NCI-H69 (cell line): ENCODE data around the gene DIP2C.

Source experiments
- DNase-seq: peaks from one replicate; lab custom pipeline; 2025; lab: John Stamatoyannopoulos, UW

DIP2C gene

GRCh38 chr10:575402-576129 lies 113.9 kb downstream of the DIP2C start:
- no peak for DNase-seq

- no peak for DNase-seq
These were observed 116.8 kb downstream of the DIP2C start for GRCh38 chr10:572696-573095.

DNA sequence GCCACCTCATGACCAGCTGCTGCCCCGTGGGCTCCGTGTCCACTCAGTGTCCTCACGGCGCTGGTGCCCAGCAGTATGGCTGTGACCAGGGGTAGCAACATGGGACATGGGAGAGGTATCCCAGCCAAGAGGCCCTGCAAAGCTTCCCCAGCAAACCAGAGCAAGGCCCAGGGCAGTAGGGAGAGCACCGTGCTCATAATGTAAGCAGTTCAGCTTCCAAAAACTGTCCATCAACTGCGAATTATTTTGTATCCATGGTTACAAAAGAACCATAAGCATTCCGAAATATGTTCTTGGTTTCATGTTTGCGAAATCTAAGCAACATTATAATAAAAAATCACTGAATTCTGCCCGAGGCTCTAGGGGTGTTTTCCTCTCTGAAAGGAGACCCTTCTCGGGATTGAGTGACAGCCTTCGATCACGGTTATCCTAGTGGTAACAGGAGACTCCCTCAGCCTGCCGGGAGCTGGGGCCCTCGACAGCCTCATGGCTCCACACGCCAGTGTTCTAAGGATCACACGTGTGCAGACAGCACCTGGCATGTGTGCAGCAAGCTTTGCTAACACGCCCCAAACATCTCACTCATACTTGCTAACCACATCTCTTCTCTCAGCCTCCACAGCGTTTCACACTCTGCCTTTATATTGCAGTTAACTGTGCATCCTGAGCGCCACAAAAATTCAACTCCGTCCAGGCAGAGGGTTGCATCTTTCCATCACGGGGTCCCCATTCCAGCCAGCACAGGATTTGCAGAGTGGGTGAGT lies 117.6 kb downstream of the DIP2C start:
- no peak for DNase-seq

GRCh38 chr10:571166-571565 lies 118.3 kb downstream of the DIP2C start:
- no peak for DNase-seq

GRCh38 chr10:570628-571163 lies 118.8 kb downstream of the DIP2C start:
- no peak for DNase-seq

DNA sequence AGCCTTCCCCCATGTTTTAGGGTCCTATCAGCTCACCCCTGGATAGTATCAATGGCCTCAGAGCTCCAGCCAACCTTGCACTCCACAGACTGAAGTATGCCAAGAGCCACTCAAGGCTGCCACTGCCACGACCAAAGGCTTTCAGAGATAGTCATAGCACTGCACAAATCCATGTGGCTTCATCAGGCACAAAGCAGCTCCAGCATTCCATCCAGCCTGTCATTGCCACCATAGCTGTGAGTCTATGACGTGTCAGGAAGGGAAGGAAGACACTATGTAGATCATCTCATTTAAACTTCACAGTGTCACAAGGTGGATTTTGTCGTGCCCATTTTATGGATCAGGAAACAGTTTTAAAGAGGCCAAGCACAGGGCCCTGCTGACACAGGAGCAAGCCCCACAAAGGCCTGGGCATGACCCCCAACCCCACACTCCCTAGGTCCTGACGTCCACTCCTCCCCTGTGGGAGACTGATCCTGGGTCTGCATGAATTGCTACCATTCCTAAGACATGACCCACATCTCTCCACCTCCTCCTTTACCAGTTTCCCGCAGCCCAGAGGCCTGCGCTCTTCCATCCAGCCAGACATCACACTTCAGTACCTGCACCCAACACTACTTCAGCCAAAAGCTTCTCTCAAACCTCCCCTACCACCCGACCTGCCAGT lies 119.4 kb downstream of the DIP2C start:
- DNase-seq: no peak

- no peak for DNase-seq
These were observed 120.6 kb downstream of the DIP2C start for GRCh38 chr10:568848-569247.

DNA sequence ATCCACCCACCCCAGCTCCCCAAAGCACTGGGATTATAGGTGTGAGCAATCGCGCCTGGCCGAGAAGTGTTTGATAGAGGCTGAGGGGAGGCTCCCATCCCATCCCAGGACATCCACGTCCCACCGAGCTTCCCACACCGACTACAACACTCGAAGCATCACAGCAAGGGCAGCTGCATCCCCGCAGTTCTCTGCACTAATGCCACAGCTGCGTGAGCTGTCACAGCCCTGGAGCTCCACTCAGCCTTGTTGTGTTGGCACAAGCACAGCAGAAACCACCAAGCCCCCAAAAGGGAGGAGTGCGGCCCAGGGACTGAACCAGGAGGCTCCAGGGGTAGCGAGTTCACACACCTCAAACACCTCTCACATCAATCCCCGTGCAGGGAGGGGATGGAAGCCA lies 121.6 kb downstream of the DIP2C start:
- no peak for DNase-seq

DNA sequence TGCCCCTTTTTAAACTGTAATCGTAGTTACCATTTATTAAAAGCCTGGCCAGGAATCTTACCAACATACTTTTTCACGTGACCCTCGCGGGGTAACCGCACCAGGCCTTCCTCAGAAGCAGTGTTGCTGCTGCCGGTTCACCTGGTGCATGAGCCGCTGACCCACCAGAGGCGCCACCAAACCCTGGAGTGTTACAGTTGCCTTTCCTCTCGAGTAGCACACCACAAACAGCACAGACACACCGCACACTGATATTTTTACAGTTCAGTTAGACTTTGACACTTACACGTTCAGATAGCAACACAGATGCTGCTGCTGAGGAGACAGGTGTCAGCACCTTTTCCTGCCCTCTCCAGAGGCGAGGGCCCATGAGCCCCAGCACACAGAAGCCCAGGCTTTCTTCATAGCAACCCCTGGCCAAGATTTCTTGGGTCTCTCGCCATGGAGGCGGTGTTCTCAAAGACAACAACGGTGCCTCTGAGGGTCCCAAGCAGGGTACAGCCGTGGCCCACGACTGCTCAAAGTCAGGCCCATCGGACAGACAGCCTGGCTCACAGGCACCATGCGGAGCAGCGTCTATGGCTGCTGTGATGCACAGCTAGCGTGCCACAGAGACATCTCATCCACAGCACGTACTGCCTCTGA lies 123.1 kb downstream of the DIP2C start:
- DNase-seq: no peak

GRCh38 chr10:565676-566075 lies 123.8 kb downstream of the DIP2C start:
- DNase-seq: no peak

DNA sequence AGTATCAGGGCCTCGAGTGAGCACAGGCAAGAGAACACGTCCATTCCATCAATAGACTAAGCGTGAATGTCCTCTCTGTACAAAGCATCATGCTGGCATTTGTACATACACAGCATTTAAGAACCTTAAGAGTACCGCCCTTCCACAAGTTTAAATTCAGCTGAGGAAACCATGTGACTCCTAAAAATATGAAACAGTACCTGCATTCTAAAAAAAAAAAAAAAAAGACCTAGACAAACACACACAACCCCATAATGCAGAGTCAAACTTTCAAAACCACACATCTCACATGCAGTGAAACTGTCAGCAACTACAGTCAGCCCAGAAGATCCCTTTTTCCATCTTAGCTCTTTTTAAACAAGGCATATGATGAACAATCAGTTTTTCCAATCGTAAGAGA lies 124.3 kb downstream of the DIP2C start:
- no peak for DNase-seq

GRCh38 chr10:563827-564226 lies 125.6 kb downstream of the DIP2C start:
- DNase-seq: no peak

GRCh38 chr10:562142-562541 lies 127.3 kb downstream of the DIP2C start:
- DNase-seq: no peak

DNA sequence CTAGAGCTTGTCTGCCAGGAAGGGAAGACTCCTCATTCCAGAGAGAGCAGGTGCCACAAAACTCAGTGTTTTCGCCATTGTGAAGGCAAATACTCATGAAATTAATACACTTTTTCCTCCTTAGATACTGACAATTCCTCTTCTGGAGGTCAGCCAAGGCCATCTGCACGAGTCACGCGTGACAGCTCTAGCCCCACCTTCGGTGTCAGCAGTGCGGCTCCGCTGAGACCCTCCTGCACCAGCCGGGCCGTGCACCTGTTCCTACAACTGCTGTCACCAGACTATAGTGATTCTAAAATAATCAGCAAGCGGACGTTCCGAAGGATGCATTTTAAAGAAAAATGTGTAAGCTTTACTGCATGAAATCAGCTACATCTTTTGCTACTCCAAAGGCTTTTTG lies 127.7 kb downstream of the DIP2C start:
- no peak for DNase-seq

- no peak for DNase-seq
These were observed 129.0 kb downstream of the DIP2C start for GRCh38 chr10:560314-560992.

DNA sequence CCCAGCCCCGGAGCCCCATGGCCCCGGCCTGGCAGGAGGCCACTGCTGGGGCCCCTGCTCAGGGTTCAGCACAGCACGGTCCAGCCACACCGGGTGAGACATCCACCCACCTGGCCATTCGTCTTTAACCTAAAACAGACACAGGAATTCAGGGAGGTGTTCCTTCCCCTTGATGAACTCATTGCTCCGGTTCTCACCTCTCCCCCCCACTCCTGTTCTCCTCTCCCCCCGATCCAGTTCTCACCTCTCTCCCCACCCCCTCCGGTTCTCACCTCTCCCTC lies 129.8 kb downstream of the DIP2C start:
- no peak for DNase-seq

- no peak for DNase-seq
These were observed 130.3 kb downstream of the DIP2C start for GRCh38 chr10:558891-559766.

- DNase-seq: no peak
These were observed 131.1 kb downstream of the DIP2C start for GRCh38 chr10:558364-558763.

DNA sequence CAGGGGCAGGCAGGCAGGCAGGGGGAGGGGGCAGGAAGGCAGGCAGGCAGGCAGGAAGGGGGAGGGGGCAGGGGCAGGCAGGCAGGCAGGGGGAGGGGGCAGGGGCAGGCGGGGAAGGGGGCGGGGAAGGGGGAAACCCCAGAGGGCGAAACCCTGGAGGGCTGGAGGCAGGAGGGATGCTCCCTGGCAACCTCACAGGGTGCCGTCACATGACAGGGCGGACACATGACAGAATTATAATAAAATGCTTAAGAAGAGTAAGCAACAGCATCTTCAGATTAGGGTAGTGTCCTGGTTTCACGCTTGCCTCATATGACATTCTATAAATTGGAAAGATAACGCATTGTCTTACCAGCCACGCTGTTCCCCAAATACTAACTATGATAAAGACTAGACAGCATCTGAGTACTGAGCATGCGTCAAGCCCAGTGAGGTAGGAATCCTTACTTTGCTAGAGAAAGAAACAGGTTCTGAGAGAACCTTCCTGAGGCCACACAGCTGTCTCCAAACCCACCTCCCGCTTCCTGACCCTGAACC lies 131.6 kb downstream of the DIP2C start:
- DNase-seq: peak; percentile 60

- no peak for DNase-seq
These were observed 132.4 kb downstream of the DIP2C start for GRCh38 chr10:556971-557637.
